Measurements from ENCODE around the gene SCAP. TPM values are rescaled to one million over a fixed set of nuclear protein-coding genes. Genes with fewer than 3 reads are reported as not detected.

The SCAP gene
- total and polyA plus RNA-seq, 2 experiments from 2014 or later: 35.5 to 141 TPM

DNA sequence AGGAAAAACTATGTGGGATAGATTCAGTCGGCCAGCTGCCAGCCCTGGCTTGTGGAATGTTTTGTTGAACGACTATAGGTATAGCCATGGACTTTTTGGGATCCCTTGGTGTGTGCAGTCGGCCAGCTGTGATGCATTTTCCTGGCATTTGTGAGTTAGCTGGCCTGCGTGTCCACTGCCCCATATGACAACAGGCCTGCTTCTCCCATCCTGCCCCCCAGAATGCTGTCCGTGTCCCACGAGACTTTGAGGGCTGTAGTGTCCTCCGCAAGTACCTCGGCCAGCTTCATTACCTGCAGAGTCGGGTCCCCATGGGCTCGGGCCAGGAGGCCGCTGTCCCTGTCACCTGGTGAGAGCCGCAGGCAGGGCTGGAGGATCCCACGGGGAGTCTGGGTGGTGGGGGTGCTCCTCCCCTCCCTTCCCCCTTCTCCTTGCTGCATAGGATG lies 71.3 kb downstream of the SCAP start (continued):
- TF ChIP-seq, protein P1, sequence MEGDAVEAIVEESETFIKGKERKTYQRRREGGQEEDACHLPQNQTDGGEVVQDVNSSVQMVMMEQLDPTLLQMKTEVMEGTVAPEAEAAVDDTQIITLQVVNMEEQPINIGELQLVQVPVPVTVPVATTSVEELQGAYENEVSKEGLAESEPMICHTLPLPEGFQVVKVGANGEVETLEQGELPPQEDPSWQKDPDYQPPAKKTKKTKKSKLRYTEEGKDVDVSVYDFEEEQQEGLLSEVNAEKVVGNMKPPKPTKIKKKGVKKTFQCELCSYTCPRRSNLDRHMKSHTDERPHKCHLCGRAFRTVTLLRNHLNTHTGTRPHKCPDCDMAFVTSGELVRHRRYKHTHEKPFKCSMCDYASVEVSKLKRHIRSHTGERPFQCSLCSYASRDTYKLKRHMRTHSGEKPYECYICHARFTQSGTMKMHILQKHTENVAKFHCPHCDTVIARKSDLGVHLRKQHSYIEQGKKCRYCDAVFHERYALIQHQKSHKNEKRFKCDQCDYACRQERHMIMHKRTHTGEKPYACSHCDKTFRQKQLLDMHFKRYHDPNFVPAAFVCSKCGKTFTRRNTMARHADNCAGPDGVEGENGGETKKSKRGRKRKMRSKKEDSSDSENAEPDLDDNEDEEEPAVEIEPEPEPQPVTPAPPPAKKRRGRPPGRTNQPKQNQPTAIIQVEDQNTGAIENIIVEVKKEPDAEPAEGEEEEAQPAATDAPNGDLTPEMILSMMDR (conservative IDR thresholded peaks at IDR 0.05; ENCODE audit: low read depth in 2 of 2): no peak
- no peak for TF ChIP-seq NANOG (IDR thresholded peaks at IDR 0.05; ENCODE audit: borderline replicate concordance)
- TF ChIP-seq STAT1 (IDR thresholded peaks at IDR 0.05; ENCODE audit: unreplicated experiment): no peak
- TF ChIP-seq JUNB (IDR thresholded peaks at IDR 0.05; ENCODE audit: unreplicated experiment): no peak

DNA sequence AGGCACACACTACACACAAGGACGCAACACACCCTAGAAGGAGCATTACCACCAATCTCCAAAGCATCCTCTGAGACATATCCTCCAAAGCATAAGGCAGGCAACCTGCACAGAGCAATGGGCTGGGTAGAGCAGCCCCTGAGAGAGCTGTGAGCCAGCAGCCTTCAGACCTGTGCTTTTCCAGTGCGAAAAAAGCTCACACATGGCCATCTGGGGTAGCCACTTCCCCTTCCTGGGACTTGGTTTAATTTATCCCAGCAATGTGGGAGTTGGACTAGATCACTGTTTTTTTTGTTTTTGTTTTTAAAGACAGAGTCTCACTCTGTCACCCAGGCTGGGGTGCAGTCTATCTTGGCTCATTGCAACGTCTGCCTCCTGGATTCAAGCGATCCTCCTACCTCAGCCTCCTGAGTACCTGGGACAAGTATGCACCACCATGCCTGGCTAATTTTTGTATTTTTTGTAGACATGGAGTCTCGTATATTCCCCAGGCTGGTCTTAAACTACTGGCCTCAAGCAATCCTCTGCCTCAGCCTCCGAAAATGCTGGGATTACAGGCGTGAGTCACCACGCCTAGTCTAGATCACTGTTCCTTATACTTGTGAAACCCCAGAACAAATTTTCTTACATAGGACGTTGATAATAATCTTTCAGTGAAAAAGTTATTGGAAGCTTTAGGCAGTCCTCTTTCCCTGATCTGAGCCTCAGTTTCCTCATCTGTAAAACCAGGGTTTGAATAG lies 76.0 kb downstream of the SCAP start:
- Histone ChIP-seq H3K79me2 (replicated peaks; ENCODE audit: insufficient read depth) (peaks cover 13% of the 10 kb centered on the region; the same call in 1 of the 2 replicates), H2AFZ (no peak overlapping the region), H3K27ac (ENCODE audit: low read depth) (no peak overlapping the region), H3F3A (replicated peaks; ENCODE audit: low read depth) (peaks cover 5% of the 10 kb centered on the region; the same call in 1 of the 2 replicates), H3K9me2 (ENCODE audit: insufficient read depth) (no peaks in the 10 kb centered on the region), H3K4me1 (ENCODE audit: insufficient read depth) (no peaks in the 10 kb centered on the region), H3K4me2 (no peak overlapping the region), H3K36me3 (ENCODE audit: insufficient read depth) (no peaks in the 10 kb centered on the region; the same call in 1 of the 2 replicates), H3K27me3 (ENCODE audit: insufficient read depth) (no peaks in the 10 kb centered on the region), H3K4me3 (no peak overlapping the region), H4K20me1 (replicated peaks; ENCODE audit: insufficient read depth) (peaks cover 22% of the 10 kb centered on the region)
- Mint-ChIP-seq H3K9me3 (no peaks in the 10 kb centered on the region), H3K4me1 (no peaks in the 10 kb centered on the region), H3K27ac (peak overlapping the region; percentile 53; the same call in 1 of the 2 replicates), H3K27me3 (ENCODE audit: insufficient read depth, low read depth, poor library complexity) (peaks cover 6% of the 10 kb centered on the region), H3K4me3 (no peak overlapping the region), H3K36me3 (ENCODE audit: low read depth) (peaks cover 11% of the 10 kb centered on the region; the same call in 1 of the 3 replicates)
- ATAC-seq (no peak), DNase-seq (ENCODE audit: low spot score) (no peak)
- TF ChIP-seq ZNF331 (CRISPR knock-in tag; IDR thresholded peaks at IDR 0.05; ENCODE audit: low read depth) (no peak), EZH2phosphoT487 (IDR thresholded peaks at IDR 0.05; ENCODE audit: unreplicated experiment) (no peak), POLR2AphosphoS5 (IDR thresholded peaks at IDR 0.05; ENCODE audit: low read depth) (no peak), CREB1 (CRISPR knock-in tag; IDR thresholded peaks at IDR 0.05; ENCODE audit: low read depth) (no peak), EZH2 (IDR thresholded peaks at IDR 0.05; ENCODE audit: low read depth, unreplicated experiment) (no peak), NANOG (IDR thresholded peaks at IDR 0.05; ENCODE audit: borderline replicate concordance) (no peak), STAT1 (IDR thresholded peaks at IDR 0.05; ENCODE audit: unreplicated experiment) (no peak)
- TF ChIP-seq, protein P2, sequence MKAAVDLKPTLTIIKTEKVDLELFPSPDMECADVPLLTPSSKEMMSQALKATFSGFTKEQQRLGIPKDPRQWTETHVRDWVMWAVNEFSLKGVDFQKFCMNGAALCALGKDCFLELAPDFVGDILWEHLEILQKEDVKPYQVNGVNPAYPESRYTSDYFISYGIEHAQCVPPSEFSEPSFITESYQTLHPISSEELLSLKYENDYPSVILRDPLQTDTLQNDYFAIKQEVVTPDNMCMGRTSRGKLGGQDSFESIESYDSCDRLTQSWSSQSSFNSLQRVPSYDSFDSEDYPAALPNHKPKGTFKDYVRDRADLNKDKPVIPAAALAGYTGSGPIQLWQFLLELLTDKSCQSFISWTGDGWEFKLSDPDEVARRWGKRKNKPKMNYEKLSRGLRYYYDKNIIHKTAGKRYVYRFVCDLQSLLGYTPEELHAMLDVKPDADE (IDR thresholded peaks at IDR 0.05): no peak
- TF ChIP-seq, protein P3, sequence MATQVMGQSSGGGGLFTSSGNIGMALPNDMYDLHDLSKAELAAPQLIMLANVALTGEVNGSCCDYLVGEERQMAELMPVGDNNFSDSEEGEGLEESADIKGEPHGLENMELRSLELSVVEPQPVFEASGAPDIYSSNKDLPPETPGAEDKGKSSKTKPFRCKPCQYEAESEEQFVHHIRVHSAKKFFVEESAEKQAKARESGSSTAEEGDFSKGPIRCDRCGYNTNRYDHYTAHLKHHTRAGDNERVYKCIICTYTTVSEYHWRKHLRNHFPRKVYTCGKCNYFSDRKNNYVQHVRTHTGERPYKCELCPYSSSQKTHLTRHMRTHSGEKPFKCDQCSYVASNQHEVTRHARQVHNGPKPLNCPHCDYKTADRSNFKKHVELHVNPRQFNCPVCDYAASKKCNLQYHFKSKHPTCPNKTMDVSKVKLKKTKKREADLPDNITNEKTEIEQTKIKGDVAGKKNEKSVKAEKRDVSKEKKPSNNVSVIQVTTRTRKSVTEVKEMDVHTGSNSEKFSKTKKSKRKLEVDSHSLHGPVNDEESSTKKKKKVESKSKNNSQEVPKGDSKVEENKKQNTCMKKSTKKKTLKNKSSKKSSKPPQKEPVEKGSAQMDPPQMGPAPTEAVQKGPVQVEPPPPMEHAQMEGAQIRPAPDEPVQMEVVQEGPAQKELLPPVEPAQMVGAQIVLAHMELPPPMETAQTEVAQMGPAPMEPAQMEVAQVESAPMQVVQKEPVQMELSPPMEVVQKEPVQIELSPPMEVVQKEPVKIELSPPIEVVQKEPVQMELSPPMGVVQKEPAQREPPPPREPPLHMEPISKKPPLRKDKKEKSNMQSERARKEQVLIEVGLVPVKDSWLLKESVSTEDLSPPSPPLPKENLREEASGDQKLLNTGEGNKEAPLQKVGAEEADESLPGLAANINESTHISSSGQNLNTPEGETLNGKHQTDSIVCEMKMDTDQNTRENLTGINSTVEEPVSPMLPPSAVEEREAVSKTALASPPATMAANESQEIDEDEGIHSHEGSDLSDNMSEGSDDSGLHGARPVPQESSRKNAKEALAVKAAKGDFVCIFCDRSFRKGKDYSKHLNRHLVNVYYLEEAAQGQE (IDR thresholded peaks at IDR 0.05; ENCODE audit: unreplicated experiment): no peak
- TF ChIP-seq, protein P1 (conservative IDR thresholded peaks at IDR 0.05; ENCODE audit: low read depth in 2 of 2): no peak
